GM21367 (cell line): ENCODE results near the gene CTAGE4.
"Not testable (repeated sequence)": the region's sequence is repeated elsewhere in the genome, so short reads cannot be mapped to it uniquely, and the experiment has no call there.

ENCODE experiments used
- ATAC-seq: cut with Tn5 transposase; IDR thresholded peaks from one replicate; pipeline ENCODE4 v1.9.1; 2021; ENCODE audit not compliant: unreplicated experiment

The CTAGE4 gene

DNA sequence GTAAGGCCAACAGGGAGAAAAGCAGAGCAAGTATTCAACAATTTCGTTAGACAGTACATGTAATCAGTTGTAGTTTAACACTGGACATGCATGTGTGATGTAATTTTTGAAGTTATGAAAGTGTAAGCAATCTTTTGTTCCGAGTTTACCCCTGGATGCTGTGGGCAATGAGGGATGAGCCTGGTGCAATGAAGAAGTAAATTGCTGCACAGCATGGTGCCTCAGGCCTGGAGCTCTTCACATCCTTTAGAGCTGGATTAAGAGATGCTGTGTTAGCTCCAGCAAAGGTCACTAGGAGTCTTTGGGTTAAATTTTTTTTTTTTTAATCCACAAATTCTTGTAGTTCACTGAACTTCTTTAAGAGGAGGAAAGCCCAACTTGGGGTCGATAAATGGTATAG lies 19.8 kb downstream of the CTAGE4 start:
- ATAC-seq: not testable (repeated sequence)

- ATAC-seq: not testable (repeated sequence)
These were observed 22.0 kb downstream of the CTAGE4 start for GRCh38 chr7:144205306-144205705.

GRCh38 chr7:144217200-144217599 lies 33.9 kb downstream of the CTAGE4 start:
- ATAC-seq: not testable (repeated sequence)

DNA sequence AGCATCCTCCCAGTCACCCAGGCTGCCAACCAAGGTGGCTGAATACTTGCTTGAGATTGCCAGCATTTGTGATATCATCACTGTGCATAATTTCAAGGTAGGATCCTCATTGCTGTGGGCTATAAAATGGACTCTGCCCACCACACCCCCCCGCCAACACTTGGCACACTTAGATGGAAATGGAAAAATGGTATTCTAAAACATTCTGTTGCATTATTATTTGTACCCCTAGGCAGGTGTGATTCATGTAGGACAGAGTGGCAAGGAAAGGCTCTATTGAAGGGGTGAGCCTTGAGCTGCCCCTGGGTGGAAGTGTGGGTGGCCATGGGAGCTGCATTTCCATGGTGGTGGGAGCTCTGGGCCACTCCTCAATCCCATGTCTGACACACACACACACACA lies 35.3 kb downstream of the CTAGE4 start:
- ATAC-seq: not testable (repeated sequence)

DNA sequence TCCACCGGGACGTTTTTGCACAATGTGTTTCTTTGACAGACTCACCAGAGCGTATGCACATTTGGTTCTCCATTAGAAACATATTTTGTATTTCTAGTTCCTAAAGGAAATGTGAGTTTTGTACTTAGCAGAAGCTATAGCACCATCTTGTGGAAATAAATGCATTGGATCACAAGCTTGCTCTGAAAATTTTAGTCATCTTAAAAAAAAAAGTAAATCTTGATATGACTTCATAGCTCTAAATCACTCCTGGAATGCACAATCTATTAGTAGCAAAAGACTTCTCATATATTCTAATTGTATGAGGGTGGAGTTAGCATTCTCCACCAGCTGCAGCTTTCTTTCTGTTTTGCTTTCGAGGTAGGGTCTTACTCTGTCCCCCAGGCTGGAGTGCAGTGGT lies 35.9 kb downstream of the CTAGE4 start:
- ATAC-seq: not testable (repeated sequence)

GRCh38 chr7:144220531-144220930 lies 37.3 kb downstream of the CTAGE4 start:
- ATAC-seq: not testable (repeated sequence)

GRCh38 chr7:144223675-144224074 lies 40.4 kb downstream of the CTAGE4 start:
- not testable (repeated sequence) for ATAC-seq

DNA sequence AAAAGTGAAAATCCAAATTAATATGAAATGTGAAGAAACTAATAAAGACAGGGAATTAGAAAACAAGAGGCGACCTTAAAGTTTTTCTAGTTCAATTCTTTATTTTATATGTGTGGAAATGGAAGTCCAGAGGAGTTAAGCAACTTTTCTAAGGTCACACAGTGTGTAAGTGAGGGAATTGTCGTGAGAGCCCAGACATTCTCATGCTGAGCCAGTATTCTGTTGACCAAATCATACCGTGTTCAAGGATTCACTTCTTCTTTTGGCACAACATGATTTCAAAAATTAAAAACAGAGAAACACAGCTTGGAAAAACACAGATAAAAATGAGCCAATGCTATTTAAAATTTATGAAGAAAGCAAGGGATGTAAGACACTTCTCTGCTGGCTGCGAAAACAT lies 43.6 kb downstream of the CTAGE4 start:
- ATAC-seq: not testable (repeated sequence)

DNA sequence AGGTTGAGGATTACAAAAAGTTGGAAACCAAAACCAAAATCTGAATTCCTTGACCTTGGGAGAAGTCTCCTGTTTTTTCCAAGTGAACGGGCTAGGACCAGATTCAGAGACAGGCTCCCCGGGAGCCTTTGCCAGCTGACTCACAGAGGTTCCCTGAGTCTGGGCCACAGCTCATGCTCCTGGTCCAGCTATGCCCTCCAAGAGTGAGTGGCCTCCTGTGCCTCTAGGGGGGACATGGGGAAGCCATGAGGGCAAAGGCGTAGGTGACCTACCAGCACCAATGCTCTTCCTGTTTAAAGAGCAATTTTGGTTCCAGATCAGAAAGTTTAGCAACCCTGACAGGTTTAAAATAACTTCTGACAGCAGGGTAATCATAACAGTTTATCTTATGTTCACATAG lies 45.5 kb downstream of the CTAGE4 start:
- ATAC-seq: not testable (repeated sequence)

- not testable (repeated sequence) for ATAC-seq
These were observed 47.8 kb downstream of the CTAGE4 start for GRCh38 chr7:144231027-144231426.

GRCh38 chr7:144233039-144233438 lies 49.8 kb downstream of the CTAGE4 start:
- ATAC-seq: not testable (repeated sequence)
